ENCODE results near the gene PCDHGB3. TPM values are rescaled to one million over a fixed set of nuclear protein-coding genes. Genes with fewer than 3 reads are reported as not detected.

The PCDHGB3 gene
- 2.0 and 2.6 TPM in 2 replicates for total RNA-seq

GRCh38 chr5:141369994-141370848, at the start of gene PCDHGB3:
PCDHGB3 (plus strand) TSS chr5:141370242; CDS start chr5:141370395, 153 bp downstream.
- peaks cover 5% of the 10 kb centered on the region for H3K36me3 Mint-ChIP-seq (ENCODE audit: low read depth)
- no peak for DNase-seq
- peak within 1 kb of the TSS; percentile 81 for H3K4me3 Mint-ChIP-seq
- ATAC-seq (ENCODE audit: low read depth) = peak; percentile 64
- TF ChIP-seq CTCF (IDR thresholded peaks at IDR 0.05) = no peak
- intact Hi-C loops (cut with micrococcal nuclease) = loop anchor here (1.0 to 5.0 kb wide), 2 partner anchors 42 to 194 kb away; partner anchors contain the start of gene PCDHGA10
- H3K4me1 Mint-ChIP-seq = peaks cover 7% of the 10 kb centered on the region
- H3K27me3 Mint-ChIP-seq = peaks cover 54% of the 10 kb centered on the region
- CTCF ChIA-PET = interaction anchor here (0.6 to 2.8 kb wide), 12 partner anchors 20 to 508 kb away, joined by 3 to 23 read pairs (median 4); partner anchors contain the start of genes PCDH1, PCDHGB1, PCDHGB5 and TAF7
- POLR2A ChIA-PET = interaction anchor here (0.6 kb wide), 2 partner anchors 44 to 220 kb away, joined by 3 to 4 read pairs; no protein-coding TSS in a partner anchor
- no peak within 1 kb of the TSS for H3K27ac Mint-ChIP-seq
- peaks cover 22% of the 10 kb centered on the region for H3K9me3 Mint-ChIP-seq

- Mint-ChIP-seq H3K27ac (no peak overlapping the region), H3K4me1 (peaks cover 36% of the 10 kb centered on the region), H3K36me3 (ENCODE audit: low read depth) (peaks cover 40% of the 10 kb centered on the region), H3K9me3 (peaks cover 24% of the 10 kb centered on the region), H3K4me3 (no peak overlapping the region), H3K27me3 (peaks cover 10% of the 10 kb centered on the region)
- DNase-seq (no peak), ATAC-seq (ENCODE audit: low read depth) (no peak)
- intact Hi-C loops (cut with micrococcal nuclease) = loop anchor here (5.0 to 10.0 kb wide), 3 partner anchors 90 to 1033 kb away; partner anchors contain the start of genes GNPDA1 and PCDHGA10
- POLR2A ChIA-PET = no interaction called here
- no peak for TF ChIP-seq CTCF (IDR thresholded peaks at IDR 0.05)
- CTCF ChIA-PET = interaction anchor here (1.9 kb wide), 1 partner anchor 241 kb away, joined by 7 read pairs; no protein-coding TSS in a partner anchor
Observed at GRCh38 chr5:141322261-141322660, 47.8 kb upstream of the PCDHGB3 start.

GRCh38 chr5:141326088-141326854, 43.8 kb upstream of the PCDHGB3 start:
- Mint-ChIP-seq H3K9me3 (peaks cover 27% of the 10 kb centered on the region), H3K27ac (peak overlapping the region; percentile 84), H3K4me3 (peak overlapping the region; percentile 91), H3K36me3 (ENCODE audit: low read depth) (peaks cover 7% of the 10 kb centered on the region), H3K4me1 (peaks cover 10% of the 10 kb centered on the region), H3K27me3 (peaks cover 35% of the 10 kb centered on the region)
- intact Hi-C loops (cut with micrococcal nuclease) = loop anchor here (1.0 to 10.0 kb wide), 5 partner anchors 36 to 1029 kb away; partner anchors contain the start of genes GNPDA1 and PCDHGA5
- DNase-seq = peak; percentile 41
- POLR2A ChIA-PET = interaction anchor here (0.7 kb wide), 2 partner anchors 44 to 188 kb away, joined by 4 read pairs; partner anchors contain the start of gene PCDHGB3
- TF ChIP-seq CTCF (IDR thresholded peaks at IDR 0.05) = no peak
- peak; percentile 90 for ATAC-seq (ENCODE audit: low read depth)
- CTCF ChIA-PET = interaction anchor here (0.6 to 1.9 kb wide), 4 partner anchors 8 to 237 kb away, joined by 3 to 5 read pairs (median 4); no protein-coding TSS in a partner anchor

- H3K36me3 Mint-ChIP-seq (ENCODE audit: low read depth) = peaks cover 10% of the 10 kb centered on the region
- TF ChIP-seq CTCF (IDR thresholded peaks at IDR 0.05) = no peak
- CTCF ChIA-PET = interaction anchor here (1.0 to 1.4 kb wide), 2 partner anchors 196 to 230 kb away, joined by 3 read pairs; no protein-coding TSS in a partner anchor
- peaks cover 43% of the 10 kb centered on the region for H3K27me3 Mint-ChIP-seq
- POLR2A ChIA-PET = no interaction called here
- no peak for ATAC-seq (ENCODE audit: low read depth)
- DNase-seq = no peak
- peaks cover 10% of the 10 kb centered on the region for H3K4me1 Mint-ChIP-seq
- no peak overlapping the region for H3K27ac Mint-ChIP-seq
- intact Hi-C loops (cut with micrococcal nuclease) = loop anchor here (5.0 to 10.0 kb wide), 3 partner anchors 34 to 1027 kb away; partner anchors contain the start of genes GNPDA1 and PCDHGA5
- no peak overlapping the region for H3K4me3 Mint-ChIP-seq
- peaks cover 32% of the 10 kb centered on the region for H3K9me3 Mint-ChIP-seq
Observed at GRCh38 chr5:141328231-141328630, 41.8 kb upstream of the PCDHGB3 start.
